Mesenteric fat pad (tissue), 1 donor: ENCODE measurements around the gene HRAS. TPM values are rescaled to one million over a fixed set of nuclear protein-coding genes. Genes with fewer than 3 reads are reported as not detected.
"Not testable (repeated sequence)": the region's sequence is repeated elsewhere in the genome, so short reads cannot be mapped to it uniquely, and the experiment has no call there.

Source experiments
- DNase-seq: peaks from one replicate; pipeline ENCODE4 v3.0.0-alpha.2; 2020; ENCODE audit warnings: low spot score
- total RNA-seq: library from RNA; stranded (reverse); fragmentation: NEBNext Ultra II Directional; extraction: Animal tissue kit (Norgen Biotek cat#: 25700); gene quantifications from one replicate; pipeline ENCODE4 v1.2.1, GENCODE V29; 2021
- donor health status: DM: yes; HTN: yes; CAD: no.

HRAS gene
- total RNA-seq, 1 donor from 2014 or later: 65.2 TPM

DNA sequence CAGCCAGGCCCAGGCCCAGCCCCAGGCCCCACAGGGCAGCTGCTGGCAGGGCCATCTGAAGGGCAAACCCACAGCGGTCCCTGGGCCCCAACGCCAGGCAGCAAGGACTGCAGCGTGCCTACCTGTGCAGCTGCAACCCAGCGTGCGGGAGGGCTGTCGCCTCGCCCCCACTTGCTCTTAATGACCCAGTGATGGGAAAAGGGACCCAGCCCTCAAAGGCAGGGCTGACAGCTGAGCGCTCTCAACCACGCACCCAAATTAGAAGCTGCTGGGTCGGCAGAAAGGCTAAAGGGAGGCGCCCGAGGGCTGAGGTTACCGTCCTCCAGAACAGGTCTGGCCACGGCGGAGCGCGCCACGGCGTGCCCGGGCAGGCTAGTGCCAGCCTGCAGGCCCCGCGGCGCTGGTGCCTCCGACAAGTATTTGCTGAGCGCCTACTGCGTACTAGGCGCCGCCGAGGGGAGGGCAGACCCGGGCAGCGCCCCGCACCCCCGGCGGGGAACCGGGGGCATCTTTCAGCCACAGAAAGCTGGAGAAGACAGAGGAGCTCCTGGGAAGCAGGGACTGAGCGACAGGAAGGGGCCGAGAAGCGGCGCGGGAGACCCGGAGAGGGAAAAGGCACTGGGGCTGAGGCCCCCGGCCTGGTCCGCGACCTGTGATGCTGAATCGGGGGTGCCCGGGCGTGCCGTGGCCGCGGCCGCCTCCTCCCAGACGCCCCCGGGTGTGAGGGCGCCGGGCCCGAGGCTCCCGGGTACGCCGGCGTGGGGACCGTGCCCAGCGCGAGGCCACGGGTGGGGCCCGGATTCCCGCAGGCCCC lies 773 bp downstream of the HRAS start:
- no peak for DNase-seq

DNA sequence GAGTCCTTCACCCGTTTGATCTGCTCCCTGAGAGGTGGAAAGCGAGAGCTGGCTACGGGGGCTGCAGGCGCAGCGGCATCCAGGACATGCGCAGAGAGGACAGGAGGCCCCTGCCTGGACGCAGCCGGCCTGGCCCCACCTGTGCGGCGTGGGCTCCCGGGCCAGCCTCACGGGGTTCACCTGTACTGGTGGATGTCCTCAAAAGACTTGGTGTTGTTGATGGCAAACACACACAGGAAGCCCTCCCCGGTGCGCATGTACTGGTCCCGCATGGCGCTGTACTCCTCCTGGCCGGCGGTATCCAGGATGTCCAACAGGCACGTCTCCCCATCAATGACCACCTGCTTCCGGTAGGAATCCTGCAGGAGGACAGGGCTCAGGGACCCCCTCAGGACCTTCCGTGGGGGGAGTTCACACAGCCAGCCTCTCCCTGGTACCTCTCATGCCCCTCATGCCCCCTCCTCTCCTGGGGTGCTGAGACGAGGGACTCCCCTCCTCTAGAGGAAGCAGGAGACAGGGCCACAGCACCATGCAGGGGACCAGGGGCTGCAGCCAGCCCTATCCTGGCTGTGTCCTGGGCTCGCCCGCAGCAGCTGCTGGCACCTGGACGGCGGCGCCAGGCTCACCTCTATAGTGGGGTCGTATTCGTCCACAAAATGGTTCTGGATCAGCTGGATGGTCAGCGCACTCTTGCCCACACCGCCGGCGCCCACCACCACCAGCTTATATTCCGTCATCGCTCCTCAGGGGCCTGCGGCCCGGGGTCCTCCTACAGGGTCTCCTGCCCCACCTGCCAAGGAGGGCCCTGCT lies 1.6 kb downstream of the HRAS start:
- no peak for DNase-seq

DNA sequence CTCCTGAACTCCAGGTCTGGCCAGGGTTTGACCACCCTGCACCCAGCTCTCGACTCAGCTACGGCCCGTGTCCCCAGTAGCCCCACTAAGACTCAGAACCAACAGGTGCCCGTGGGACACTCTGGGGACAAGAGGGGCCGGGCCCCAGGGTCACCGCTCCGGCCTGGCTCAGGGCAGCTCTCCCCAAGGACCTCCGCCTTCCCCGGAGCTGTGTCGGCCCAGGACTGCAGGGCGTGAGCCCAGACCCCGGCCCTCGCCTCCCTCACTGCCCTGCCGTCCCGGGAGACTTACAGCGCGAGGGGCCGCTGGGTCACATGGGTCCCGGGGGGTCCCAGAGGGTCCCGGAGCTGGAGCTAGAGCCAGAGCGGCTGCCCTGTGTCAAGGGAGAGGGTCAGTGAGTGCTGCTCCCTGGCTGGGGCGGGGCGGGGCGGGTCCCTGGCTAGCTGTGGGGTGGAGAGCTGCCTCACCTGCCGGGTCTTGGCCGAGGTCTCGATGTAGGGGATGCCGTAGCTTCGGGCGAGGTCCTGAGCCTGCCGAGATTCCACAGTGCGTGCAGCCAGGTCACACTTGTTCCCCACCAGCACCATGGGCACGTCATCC lies 2.3 kb downstream of the HRAS start:
- no peak for DNase-seq

DNA sequence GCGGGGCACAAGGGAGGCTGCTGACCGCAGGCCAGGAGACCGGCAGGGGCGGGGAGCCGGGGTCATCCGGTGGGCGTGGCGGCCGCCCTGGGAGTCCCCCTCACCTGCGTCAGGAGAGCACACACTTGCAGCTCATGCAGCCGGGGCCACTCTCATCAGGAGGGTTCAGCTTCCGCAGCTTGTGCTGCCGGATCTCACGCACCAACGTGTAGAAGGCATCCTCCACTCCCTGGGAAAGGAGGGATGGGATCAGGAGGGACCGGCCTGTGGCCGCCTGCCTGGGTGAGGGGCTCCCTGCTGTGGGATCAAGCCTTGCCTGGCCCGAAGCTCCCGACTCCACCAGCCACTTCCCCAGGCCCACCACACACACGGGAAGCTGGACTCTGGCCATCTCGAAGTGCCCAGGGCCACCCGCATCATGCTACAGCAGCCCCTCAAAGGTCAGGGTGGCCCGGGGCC lies 2.8 kb downstream of the HRAS start:
- DNase-seq: no peak

DNA sequence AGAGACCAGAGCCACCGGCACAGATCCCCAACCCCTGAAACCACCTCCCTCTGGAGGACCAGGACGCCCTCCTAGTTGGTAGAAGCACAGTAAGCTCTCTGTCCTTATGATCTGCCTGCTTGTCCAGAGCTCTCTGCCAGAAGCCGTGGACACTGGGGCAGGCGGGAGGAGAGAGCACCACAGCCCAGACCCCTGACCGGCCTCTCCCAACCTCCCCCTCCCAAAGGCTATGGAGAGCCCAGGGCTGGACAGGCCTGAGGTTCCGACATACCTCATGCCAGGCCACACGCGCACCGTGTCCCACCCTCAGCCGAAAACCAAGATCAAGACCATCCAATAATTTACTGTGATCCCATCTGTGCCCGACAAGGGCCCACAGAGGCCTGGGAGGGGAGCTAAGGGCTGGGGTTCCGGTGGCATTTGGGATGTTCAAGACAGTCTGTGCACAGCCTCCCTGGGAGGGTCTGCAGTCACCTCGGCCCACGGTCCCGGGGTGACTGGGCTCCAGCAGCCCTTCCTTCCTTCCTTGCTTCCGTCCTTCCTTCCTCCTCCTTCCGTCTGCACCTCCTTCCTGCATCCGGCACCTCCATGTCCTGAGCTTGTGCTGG lies 3.4 kb downstream of the HRAS start:
- no peak for DNase-seq

DNA sequence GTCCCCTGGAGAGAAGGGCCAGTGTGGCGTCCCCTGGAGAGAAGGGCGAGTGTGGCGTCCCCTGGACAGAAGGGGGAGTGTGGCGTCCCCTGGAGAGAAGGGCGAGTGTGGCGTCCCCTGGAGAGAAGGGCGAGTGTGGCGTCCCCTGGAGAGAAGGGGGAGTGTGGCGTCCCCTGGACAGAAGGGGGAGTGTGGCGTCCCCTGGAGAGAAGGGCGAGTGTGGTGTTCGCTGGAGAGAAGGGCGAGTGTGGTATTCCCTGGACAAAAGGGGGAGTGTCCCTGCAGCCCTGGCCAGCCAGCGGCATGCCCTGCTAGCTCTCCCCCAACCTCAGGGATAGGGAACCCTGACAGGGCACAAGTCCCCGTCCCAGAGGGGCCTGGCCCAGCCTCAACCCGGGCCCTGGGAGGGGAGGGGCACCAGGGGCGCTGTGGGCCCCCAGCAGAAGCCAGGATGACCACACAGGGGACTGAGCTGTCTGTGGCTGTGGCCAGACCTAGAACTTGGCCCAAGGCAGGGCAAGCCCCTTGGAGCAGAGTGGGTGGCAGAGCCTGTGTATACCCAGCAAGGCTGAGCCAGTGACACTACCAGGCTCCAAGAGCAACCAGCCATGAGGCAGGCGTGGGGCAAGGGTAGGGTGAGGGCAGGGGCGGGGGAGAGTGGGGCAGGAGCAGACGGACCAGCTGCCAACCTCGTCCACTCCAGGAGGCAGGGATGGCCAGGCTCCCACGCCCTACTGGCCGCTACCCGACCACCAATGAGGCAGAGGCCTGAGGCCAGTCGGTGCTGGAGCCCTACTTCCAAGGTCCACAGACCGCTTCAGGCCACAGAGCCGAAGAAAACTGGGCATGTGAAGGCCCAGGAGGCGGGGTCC lies 4.2 kb downstream of the HRAS start:
- no peak for DNase-seq

DNA sequence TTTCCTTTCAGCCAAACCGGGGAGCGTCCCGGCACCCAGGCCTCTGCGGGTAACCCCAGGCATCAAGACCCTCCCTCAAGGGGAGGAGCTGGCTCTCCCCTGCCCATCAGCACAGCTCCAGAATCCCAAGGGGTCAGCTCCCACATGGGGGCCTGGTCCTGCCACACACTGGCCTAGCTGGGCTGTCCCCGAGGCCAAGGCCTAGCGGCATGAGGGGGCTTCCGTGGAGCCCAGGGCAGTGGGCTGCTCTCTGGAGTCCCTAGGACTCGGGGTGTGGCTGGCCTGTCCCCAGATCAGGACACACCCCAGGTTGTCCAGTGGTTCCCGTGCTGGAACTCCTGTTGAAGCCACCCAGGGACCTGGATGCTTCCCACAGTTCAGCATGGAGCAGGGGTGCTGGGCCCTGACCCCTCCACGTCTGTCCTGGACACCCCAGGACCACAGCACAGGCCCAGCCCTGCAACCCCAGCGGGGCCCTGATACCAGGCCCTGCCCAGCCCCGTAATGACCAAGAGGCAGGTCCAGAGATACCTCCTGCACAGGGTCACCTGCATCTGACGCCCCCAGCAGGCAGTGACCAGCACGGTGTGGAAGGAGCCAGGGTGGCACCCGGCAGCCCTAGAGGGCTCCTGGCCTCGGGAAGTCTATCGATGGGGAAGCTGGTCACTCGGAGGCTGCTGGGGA lies 5.5 kb downstream of the HRAS start:
- no peak for DNase-seq

DNA sequence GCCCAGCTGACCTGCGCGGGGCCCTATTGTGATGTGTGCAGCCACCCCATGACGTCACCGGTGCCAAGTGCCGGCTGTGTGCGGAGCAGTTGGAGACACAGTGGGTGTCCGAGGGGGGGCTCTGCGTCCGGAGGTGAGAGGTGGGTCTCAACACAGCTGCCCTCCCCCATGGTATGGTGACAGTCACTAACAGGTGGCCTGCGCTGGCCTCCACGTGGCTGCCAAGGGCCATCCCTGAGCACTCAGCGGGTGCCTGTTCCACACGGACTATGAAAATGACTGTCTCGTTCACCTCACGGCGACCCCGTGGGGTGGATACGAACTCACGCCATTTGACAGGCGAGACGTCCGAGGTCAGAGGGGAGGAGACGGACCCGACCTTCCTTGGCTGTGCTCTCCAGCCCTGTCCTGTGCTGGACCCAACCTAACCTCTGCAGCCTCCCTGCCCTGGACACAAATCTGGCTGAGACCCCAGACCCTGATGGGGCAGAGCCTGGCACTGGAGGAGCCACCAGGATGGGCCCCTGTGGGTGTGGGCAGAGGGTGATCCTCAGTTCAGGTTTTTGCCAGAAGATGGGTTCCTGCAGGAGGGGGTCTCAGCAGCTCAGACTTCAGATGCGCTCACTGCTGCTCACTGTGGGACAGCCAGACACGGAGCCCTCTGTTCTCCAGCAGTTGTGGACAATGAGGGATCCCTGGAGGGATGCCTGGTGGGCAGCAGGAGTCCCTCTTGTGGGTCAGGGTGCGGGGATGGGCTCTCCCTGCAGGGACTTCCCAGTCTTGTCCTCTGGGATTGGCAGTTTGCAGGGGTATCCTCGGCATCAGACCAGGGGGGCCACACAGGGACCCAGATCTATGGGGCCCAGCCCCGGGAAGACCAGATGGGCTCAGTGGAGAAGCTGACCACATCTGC lies 6.3 kb downstream of the HRAS start:
- no peak for DNase-seq

DNA sequence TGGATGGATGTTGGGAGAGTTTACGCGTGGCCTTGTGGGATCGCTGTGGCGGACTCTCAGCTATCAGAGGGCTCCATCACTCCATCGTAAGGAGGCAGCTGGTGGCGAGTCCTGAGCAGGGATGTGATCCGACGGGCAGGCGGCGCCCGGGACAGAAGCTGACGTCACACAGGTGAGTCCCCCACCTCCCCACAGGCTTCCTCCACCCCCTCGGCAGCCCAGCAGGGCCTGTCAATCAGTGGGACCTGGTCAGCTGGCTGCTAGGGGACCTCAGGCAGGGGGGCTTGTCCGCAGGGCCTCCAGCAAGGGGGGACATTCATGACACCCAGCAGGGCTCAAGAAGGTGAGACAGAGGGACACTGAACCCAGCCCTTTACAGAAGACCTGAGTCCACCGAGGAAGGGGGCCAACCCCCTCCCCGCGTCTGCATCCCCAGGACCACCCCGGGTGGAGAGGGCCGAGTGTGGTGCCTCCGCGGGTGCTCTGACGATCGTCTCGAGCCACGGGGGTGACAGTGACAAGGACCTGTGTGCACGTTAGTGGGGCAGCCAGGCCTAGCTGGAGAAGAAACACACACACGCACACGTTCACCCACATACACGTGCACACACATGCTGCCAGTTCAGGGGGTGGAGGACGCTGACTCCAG lies 7.1 kb downstream of the HRAS start:
- no peak for DNase-seq

DNA sequence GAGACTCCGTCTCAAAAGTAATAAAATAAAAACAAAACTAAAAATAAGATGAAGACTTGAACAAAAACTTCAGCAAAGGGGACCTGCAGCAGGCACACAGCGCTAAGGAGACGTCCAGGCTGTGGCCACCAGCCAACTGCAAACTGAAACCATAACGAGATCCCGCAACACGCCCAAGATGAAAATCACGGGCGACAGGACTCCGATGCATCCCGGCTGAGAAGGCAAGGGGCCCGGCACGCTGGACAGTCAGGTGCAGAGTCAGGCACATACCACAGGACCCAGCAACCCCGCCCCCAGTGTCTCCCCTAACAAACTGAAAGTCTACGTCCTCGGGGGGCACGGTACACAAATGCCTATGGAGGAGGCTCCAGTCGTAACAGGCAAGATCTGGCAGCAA lies 9.2 kb downstream of the HRAS start:
- DNase-seq: no peak

DNA sequence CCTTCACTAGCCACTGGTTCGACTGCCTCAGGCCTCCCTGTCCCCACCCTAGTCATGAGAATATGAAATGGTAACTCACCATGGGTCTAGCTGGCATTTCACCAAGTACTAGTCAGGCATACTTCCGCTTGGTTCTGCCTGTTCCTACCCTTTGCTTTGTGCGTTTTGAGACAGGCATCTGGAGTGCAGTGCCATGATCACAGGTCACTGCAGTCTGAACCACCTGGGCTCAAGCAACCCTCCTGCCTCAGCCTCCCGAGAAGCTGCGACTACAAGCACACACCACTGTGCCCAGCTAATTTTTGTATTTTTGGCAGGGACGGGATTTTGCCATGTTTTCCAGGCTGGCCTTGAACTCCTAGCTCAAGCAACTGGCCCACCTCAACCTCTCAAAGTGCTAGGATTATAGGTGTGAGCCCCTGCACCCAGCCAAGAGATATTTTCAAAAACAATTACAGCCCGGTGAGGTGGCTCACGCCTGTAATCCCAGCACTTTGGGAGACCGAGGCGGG lies 14.1 kb downstream of the HRAS start:
- no peak for DNase-seq

DNA sequence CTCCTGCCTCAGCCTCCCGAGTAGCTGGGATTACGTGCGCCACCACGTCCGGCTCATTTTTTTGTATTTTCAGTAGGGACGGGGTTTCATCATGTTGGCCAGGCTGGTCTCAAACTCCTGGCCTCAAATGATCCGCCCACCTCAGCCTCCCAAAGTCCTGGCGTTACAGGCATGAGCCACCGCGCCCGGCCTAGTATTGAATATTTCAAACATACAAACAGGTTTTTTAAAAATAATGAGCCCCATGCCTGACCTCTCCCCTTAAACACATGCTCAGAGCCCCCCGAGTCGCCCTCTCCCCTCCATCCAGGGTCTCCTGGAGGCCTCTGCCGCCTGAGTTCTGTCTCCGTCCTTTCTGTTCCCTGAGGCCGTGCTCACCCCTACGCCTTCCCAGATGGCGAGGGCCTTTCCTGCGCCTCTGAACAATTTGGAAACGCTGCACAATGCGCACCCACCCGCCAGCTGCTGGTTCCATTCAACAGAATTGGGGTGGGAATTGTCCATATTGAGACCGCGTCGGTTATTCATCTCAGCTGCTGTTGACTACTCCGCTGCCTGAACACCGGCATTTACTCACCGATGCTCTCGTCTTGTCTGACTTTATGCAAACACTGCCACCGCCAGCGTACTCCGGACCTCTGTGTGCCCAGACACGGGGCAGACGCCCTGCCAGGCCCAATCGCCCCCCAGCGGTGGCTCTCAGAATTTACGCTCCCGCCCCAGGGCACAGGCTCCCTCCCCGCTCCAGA lies 14.8 kb downstream of the HRAS start:
- DNase-seq: no peak

DNA sequence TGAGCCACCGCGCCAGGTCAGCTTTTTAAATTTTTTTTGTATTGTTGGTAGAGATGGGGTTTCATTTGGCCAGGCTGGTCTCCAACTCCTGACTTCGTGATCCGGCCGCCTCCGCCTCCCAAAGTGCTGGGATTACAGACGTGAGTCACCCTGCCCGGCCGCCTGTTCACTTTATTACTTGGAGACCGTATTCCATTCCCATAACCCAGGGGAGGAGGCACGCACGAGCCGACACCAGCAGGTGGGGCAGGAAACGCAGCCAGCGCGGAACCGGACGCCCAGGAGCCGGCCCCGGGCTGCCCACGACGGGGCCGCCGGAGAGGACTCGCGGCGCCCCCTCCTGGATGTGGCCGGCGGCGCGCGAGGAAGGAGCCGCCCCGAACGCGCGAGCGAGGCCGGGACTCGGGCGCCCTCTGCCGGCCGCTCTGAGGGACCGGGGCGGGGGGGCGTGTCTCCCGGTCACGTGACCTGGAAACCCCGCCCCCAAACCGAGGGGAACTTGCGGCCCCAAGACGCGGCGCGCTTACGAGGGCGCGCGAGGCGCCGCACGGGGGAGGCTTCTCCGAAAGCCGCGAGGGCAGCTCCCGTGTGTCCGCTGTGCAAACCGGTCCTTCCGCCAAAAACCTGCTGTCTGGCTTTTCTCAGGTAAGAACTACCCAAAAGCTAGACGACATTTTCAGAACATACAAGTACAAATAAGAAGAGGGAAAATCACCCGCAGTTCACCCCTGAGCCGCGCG lies 16.7 kb downstream of the HRAS start:
- peak; percentile 96 for DNase-seq

DNA sequence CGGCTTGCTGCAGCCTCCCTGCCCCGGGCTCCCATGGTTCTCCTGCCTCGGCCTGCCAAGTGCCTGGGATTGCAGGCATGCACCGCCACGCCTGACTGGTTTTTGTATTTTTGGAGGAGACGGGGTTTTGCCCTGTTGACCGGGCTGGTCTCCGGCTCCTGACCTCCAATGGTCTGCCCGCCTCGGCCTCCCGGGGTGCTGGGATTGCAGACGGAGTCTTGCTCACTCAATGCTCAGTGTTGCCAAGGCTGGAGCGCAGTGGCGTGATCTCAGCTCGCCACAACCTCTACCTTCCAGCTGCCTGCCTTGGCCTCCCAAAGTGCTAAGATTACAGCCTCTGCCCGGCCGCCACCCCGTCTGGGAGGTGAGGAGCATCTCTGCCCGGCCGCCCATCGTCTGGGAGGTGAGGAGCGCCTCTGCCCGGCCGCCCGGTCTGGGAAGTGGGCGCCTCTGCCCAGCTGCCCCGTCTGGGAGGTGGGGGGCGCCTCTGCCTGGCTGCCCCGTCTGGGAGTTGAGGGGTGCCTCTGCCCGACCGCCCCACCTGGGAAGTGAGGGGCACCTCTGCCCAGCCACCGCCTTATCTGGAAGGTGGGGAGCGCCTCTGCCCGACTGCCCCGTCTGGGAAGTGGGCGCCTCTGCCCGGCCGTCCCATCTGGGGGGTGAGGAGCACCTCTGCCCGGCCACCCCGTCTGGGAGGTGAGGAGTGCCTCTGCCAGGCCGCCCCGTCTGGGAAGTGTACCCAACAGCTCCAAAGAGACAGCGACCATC lies 18.3 kb downstream of the HRAS start:
- DNase-seq: not testable (repeated sequence)

DNA sequence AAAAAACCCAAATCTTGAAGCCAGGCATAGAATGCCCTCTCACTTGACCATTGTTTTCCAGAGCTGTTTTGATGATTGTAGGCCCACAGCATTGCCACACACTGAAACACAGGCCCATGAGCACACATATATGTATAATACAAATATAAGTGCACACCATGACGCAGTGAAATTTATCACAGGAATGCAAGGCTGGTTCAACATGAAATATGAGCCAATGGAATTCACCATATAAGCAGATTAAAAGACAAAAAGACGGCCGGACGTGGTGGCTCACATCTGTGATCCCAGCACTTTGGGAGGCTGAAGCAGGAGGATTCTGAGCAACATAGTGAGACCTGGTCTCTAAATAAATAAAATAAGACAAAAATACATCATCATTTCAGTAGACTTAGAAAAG lies 19.0 kb downstream of the HRAS start:
- no peak for DNase-seq

DNA sequence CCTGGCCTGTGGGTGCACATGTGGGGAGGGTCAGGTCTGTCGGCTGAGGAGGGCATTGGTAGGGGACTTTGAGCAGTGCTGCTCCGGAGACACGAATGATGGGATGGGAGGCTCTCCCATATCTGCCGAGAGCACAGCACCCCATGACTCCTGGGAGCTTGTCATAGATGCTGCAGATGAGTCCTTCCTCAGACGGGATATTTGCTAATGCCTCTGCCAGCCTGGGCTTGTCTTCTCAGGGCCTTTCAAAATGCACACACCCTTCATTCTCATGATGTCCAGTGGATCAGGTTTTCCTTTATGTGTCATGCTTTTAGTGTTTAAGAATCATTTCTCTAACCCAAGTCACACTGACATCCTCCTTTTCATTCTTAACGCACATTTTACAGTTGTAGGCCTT lies 20.2 kb downstream of the HRAS start:
- no peak for DNase-seq
